Measurements from ENCODE around the gene SHC4. TPM values are rescaled to one million over a fixed set of nuclear protein-coding genes. Genes with fewer than 3 reads are reported as not detected.
"Not testable (repeated sequence)": the region's sequence is repeated elsewhere in the genome, so short reads cannot be mapped to it uniquely, and the experiment has no call there.

The SHC4 gene
- total RNA-seq, 1 experiment from 2014 or later = not detected

- in situ Hi-C loops (cut with HindIII; ENCODE audit: low sequenced_read_pairs) = no loop called here
- peak; percentile 67 for DNase-seq (ENCODE audit: low spot score)
These were observed 101.8 kb downstream of the SHC4 start for GRCh38 chr15:48861813-48862431.

- no peak for DNase-seq (ENCODE audit: low spot score)
- in situ Hi-C loops (cut with HindIII; ENCODE audit: low sequenced_read_pairs) = no loop called here
These were observed 104.3 kb downstream of the SHC4 start for GRCh38 chr15:48859426-48859825.

- in situ Hi-C loops (cut with HindIII; ENCODE audit: low sequenced_read_pairs) = no loop called here
- no peak for DNase-seq (ENCODE audit: low spot score)
These were observed 105.3 kb downstream of the SHC4 start for GRCh38 chr15:48858401-48858800.

GRCh38 chr15:48856942-48857341 lies 106.8 kb downstream of the SHC4 start:
- no peak for DNase-seq (ENCODE audit: low spot score)
- in situ Hi-C loops (cut with HindIII; ENCODE audit: low sequenced_read_pairs) = no loop called here

- in situ Hi-C loops (cut with HindIII; ENCODE audit: low sequenced_read_pairs) = no loop called here
- DNase-seq (ENCODE audit: low spot score) = peak; percentile 13
These were observed 107.9 kb downstream of the SHC4 start for GRCh38 chr15:48855501-48856440.

GRCh38 chr15:48854434-48854833 lies 109.3 kb downstream of the SHC4 start:
- in situ Hi-C loops (cut with HindIII; ENCODE audit: low sequenced_read_pairs); DNase-seq (ENCODE audit: low spot score): not testable (repeated sequence)

GRCh38 chr15:48851956-48852355 lies 111.8 kb downstream of the SHC4 start:
- DNase-seq (ENCODE audit: low spot score) = no peak
- in situ Hi-C loops (cut with HindIII; ENCODE audit: low sequenced_read_pairs) = no loop called here

- in situ Hi-C loops (cut with HindIII; ENCODE audit: low sequenced_read_pairs) = no loop called here
- DNase-seq (ENCODE audit: low spot score) = no peak
These were observed 113.1 kb downstream of the SHC4 start for GRCh38 chr15:48850648-48851047.

- no peak for DNase-seq (ENCODE audit: low spot score)
- in situ Hi-C loops (cut with HindIII; ENCODE audit: low sequenced_read_pairs) = no loop called here
These were observed 118.6 kb downstream of the SHC4 start for GRCh38 chr15:48845123-48845522.

GRCh38 chr15:48842501-48842900 lies 121.2 kb downstream of the SHC4 start:
- no peak for DNase-seq (ENCODE audit: low spot score)
- in situ Hi-C loops (cut with HindIII; ENCODE audit: low sequenced_read_pairs) = no loop called here

- DNase-seq (ENCODE audit: low spot score) = no peak
- in situ Hi-C loops (cut with HindIII; ENCODE audit: low sequenced_read_pairs) = no loop called here
These were observed 129.0 kb downstream of the SHC4 start for GRCh38 chr15:48834756-48835155.

GRCh38 chr15:48833526-48834239 lies 130.0 kb downstream of the SHC4 start:
- no peak for DNase-seq (ENCODE audit: low spot score)
- in situ Hi-C loops (cut with HindIII; ENCODE audit: low sequenced_read_pairs) = no loop called here

- in situ Hi-C loops (cut with HindIII; ENCODE audit: low sequenced_read_pairs) = no loop called here
- no peak for DNase-seq (ENCODE audit: low spot score)
These were observed 131.1 kb downstream of the SHC4 start for GRCh38 chr15:48832648-48833047.

GRCh38 chr15:48828906-48829305 lies 134.8 kb downstream of the SHC4 start:
- in situ Hi-C loops (cut with HindIII; ENCODE audit: low sequenced_read_pairs) = no loop called here
- no peak for DNase-seq (ENCODE audit: low spot score)

- in situ Hi-C loops (cut with HindIII; ENCODE audit: low sequenced_read_pairs) = no loop called here
These were observed 135.2 kb downstream of the SHC4 start for GRCh38 chr15:48828471-48828870.

GRCh38 chr15:48825075-48825474 lies 138.6 kb downstream of the SHC4 start:
- DNase-seq (ENCODE audit: low spot score) = no peak
- in situ Hi-C loops (cut with HindIII; ENCODE audit: low sequenced_read_pairs) = no loop called here

More at GRCh38 chr15:48828471-48828870, 135.2 kb downstream of the SHC4 start:
- DNase-seq (ENCODE audit: low spot score) = no peak

- in situ Hi-C loops (cut with HindIII; ENCODE audit: low sequenced_read_pairs) = no loop called here
- no peak for DNase-seq (ENCODE audit: low spot score)
These were observed 140.0 kb downstream of the SHC4 start for GRCh38 chr15:48823706-48824105.

GRCh38 chr15:48823237-48823636 lies 140.5 kb downstream of the SHC4 start:
- DNase-seq (ENCODE audit: low spot score) = no peak
- in situ Hi-C loops (cut with HindIII; ENCODE audit: low sequenced_read_pairs) = no loop called here

GRCh38 chr15:48814286-48814685 lies 149.4 kb downstream of the SHC4 start:
- in situ Hi-C loops (cut with HindIII; ENCODE audit: low sequenced_read_pairs) = no loop called here
- no peak for DNase-seq (ENCODE audit: low spot score)
